Measurements from ENCODE around the gene SLC41A3.

DNA sequence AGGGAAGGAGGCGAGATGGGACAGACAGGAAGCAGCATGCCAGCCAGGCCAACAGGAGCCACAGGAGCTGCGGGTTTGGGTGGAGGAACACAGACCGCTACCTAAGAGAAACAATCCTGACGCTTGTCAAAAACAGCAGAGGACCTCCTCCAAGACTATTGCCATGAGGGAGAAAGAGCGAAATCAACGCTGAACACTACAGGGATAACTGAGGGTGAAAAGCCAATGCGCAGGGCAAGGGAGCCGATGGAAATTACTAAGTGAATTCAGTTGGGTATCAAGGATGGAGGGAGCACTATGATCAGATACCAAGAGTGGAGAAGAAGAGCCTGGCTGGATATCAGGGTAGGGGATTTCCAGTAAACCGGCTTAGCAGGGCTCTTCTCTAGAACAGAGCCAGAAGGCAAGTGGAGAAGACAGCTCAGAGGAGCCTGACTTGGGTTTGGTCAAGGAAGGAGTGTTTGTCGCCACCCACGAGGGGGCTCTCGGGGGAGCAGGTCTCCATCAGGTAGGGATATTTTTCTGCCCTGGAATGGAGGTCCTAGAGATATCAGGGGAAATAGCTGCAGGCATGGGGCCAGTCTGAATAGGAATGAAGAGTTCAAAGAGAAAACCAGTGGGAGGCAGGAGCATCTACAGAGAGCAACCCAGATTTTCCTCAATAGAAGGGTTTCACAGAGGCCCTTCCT is 48.4 kb downstream of the SLC41A3 start:
- TF ChIP-seq, protein P1, sequence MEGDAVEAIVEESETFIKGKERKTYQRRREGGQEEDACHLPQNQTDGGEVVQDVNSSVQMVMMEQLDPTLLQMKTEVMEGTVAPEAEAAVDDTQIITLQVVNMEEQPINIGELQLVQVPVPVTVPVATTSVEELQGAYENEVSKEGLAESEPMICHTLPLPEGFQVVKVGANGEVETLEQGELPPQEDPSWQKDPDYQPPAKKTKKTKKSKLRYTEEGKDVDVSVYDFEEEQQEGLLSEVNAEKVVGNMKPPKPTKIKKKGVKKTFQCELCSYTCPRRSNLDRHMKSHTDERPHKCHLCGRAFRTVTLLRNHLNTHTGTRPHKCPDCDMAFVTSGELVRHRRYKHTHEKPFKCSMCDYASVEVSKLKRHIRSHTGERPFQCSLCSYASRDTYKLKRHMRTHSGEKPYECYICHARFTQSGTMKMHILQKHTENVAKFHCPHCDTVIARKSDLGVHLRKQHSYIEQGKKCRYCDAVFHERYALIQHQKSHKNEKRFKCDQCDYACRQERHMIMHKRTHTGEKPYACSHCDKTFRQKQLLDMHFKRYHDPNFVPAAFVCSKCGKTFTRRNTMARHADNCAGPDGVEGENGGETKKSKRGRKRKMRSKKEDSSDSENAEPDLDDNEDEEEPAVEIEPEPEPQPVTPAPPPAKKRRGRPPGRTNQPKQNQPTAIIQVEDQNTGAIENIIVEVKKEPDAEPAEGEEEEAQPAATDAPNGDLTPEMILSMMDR (IDR thresholded peaks at IDR 0.05), result no peak
- TF ChIP-seq POLR2A (IDR thresholded peaks at IDR 0.05), result no peak

Measured in adrenal gland (tissue), 5 donors.